ENCODE data around the gene NPFFR2. TPM values are rescaled to one million over a fixed set of nuclear protein-coding genes. Genes with fewer than 3 reads are reported as not detected.
"Not testable (repeated sequence)": the region's sequence is repeated elsewhere in the genome, so short reads cannot be mapped to it uniquely, and the experiment has no call there.

NPFFR2 gene
- 0.22 TPM in 1 of 2 replicates, not detected in the other for polyA plus RNA-seq (2014; cell fraction: cytosol; rRNA removed)
- 0.39 TPM in 1 of 2 replicates, not detected in the other for polyA plus RNA-seq (2014; cell fraction: nucleus; rRNA removed)

DNA sequence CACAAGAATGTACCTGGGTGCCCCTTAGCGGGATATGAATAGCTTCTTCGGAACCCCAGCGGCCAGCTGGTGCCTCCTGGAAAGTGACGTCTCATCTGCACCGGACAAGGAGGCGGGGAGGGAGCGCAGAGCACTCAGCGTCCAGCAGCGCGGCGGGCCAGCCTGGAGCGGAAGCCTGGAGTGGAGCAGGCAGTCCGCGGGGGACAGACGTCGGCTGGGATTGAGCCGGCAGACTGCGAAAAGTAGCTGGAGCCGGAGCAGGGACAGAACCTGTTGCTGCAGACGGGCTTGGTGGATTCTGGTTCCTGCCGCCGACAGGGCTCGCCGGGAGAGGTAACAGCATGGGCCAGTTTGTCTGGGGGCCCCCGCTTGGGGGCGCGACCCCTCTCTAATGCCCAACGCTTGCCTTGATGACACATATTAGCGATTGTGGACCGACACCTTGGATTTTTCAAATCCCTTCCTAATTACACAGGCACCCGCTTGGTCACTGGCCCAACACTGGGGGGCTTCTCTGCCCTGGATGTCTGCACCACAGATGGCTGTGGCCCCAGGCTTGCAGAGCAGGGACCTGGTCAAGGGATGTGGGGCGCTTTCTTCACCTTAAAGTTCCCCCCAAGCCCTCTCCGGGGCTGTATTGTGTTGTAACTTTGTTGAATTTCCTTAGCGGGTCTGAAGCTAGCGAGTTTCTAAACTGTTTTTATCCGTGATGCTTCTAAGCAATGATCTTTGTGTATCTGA, at the start of gene NPFFR2:
Gene NPFFR2 (plus strand): TSS at position 133 of the 741 bp plus-strand sequence. CDS start 96,592 bp downstream, outside the sequence.
- no peak for DNase-seq (ENCODE audit: low spot score)

DNA sequence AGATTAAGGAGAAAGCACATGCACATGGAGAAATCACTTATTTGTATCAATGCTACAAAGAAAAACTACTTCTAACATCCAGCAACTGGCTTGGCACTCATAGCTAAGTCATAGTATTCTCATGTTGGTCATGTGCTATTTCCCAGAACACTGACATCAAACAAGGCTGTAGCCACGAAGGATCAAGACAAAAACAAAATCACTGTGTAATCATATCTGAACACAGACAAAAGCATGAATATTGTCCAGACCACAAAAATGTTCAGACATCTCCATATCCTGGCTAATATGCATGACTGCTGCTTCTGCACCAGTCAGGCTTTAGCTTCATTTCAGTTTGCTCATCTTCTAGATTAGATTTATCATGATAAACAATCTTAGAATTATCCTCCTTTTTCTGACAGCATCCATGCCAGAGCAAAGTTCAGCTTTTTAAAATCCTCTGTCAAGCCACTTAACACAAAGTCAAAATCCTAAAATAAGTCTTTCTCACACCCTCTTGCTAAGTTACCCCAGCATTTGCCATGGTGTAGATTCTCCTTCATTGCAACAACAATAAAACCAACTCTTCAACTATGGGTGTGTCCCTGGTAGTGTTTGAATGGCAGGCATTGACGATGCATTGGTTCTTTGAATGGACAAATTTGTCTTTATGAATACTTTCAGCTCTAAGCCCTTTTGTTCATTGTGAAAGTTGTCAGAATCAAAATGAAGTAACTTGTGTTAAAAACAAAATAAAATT, 39.1 kb upstream of the NPFFR2 start:
- DNase-seq (ENCODE audit: low spot score): no peak

DNA sequence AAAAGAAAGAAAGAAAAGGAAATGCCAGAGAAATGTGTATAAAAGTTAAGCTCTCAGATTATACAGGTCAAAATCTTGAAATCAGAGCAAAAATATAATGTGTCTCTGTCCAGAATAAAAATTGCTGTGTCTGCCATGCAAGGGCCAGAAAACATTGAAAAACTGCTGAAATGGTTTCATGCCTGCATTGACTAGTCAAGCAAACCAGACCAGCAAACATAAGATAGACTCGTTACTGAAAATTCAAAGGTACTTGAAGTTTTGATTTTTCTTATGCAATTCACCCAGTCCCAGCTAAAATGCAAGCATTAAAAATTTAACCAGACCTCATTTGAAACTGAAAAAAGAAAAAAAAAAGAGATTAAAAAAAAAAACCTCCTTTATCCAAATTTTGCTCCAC, 37.2 kb upstream of the NPFFR2 start:
- DNase-seq (ENCODE audit: low spot score): no peak

DNA sequence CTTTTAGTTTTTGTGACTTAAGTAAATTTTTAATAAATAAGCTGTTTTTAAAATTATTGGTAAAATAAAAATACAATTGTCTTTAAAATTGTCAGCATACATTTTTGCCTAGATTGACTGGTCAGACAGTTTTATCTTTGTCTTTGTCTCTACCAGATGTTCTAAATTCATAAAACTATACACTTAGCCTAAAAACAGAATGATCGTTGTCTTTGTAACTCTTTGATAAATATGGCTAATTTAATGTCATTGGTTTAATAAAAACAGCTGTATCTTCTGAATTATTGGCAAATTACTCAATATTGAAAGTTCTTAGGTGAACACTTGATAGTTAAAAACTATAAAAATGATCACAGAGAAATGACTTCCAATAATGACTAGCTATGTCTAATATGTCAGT, 36.5 kb upstream of the NPFFR2 start:
- no peak for DNase-seq (ENCODE audit: low spot score)

DNA sequence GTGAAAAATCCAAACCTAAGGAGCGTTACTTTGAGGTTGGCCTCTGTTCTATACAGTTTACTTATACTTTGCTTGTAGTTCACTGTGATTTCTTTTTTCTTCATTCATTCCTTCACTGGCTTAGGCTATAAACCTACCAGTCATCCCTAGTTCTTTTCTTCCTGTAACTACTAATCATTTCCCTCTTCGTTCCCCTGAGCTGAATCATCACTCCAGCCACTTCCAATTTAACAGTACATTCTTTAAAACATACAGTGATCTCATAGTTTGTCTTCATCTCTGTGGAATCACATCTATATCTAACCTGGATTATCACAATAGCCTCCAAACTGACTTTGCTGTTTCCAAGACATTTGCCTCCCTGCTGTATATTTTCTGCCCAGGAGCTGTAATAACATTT, 25.2 kb upstream of the NPFFR2 start:
- DNase-seq (ENCODE audit: low spot score): no peak

- no peak for DNase-seq (ENCODE audit: low spot score)
These were observed 19.9 kb upstream of the NPFFR2 start for GRCh38 chr4:72011906-72012305.

GRCh38 chr4:72016011-72016410, 15.8 kb upstream of the NPFFR2 start:
- DNase-seq (ENCODE audit: low spot score): no peak

DNA sequence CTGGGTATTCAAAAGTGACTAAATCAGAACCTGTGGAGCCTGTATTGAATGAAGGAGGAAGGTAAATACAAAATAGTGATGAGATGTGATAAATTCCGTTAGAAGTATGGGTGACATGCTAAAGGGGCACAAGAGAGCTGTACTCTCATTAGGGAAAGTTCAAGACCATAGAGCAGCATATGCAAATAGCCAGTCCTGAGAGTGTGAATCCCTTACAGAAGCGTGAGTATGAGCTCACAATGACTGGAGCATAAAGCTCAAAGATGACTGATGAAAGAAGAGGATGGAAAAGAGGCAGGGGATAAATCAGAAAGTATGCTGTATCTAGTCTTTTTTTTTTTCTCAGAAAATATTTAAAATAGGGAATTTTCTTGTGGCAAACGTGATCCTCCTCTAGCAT, 12.1 kb upstream of the NPFFR2 start:
- DNase-seq (ENCODE audit: low spot score): no peak

DNA sequence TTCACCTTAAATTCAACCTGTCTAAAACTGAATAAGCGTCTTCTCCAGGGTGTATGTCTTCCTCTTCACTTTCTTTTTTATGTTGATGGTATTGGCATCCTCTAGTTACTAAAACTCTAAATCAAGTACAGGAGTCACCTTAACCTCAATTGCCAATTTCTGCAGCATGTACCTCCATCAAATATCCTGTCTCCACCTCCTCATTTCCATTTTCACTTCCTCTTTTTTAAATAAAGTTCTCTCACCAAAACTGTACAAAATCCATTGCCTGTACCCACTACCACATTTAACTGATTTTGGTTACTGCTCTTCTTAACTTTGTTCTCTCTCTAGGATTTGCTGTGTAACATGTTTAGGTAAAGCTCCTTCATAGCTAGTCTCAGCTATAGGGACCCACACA, 9.2 kb upstream of the NPFFR2 start:
- no peak for DNase-seq (ENCODE audit: low spot score)

DNA sequence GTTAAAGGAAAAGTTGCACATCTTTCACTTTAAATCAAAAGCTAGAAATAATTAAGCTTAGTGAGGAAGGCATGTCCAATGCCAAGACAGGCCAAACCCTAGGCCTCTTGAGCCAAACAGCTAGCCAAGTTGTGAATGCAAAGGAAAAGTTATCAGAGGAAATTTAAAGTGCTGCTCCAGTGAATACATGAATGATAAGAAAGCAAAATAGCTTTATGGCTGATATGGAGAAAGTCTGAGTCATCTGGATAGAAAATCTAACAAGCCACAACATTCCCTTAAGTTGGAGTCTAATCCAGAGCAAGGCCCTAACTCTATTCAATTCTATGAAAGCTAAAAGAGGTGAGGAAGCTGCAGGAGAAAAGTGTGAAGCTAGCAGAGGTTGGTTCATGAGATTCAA, 23.8 kb downstream of the NPFFR2 start:
- no peak for DNase-seq (ENCODE audit: low spot score)

GRCh38 chr4:72063726-72064125, 31.9 kb downstream of the NPFFR2 start:
- no peak for DNase-seq (ENCODE audit: low spot score)

GRCh38 chr4:72067051-72067450, 35.3 kb downstream of the NPFFR2 start:
- DNase-seq (ENCODE audit: low spot score): no peak

GRCh38 chr4:72073816-72074215, 42.0 kb downstream of the NPFFR2 start:
- no peak for DNase-seq (ENCODE audit: low spot score)

DNA sequence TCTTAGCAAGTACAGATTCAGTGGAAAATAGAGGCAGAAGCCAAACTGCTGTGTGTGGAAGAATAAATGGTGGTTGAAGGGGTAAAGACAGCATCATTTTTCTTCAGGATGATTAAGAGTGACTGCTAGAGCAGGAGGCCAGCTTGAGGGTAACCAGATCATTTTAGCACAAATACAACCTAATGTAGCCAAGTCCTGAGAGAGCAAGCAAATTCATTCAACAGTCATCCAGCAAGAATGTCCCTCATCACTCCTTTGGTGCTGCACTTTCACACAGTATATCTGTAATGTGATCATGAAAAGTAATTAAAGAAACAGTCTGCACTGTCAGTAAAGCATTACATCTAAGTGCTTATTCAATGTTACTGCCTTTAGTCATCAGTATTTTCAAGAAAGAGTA, 44.8 kb downstream of the NPFFR2 start:
- no peak for DNase-seq (ENCODE audit: low spot score)

DNA sequence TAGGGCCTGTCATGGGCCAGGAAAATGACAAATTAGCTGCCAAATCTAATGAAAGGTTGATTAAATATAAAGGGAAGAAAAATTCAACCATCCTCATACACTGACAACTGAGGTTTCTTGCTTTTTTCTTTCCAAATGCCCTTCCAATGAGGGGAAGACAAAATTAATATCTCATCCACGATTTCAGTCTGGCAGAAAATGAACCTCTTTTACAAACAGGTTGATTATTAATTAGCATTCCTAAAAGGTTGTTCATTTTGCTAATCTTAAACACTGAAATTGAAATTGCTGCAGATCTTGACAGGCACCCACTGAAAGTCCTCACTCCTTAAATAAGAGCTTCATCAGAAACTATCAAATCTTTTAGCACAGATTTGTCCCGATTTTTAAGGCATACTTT, 45.5 kb downstream of the NPFFR2 start:
- no peak for DNase-seq (ENCODE audit: low spot score)

DNA sequence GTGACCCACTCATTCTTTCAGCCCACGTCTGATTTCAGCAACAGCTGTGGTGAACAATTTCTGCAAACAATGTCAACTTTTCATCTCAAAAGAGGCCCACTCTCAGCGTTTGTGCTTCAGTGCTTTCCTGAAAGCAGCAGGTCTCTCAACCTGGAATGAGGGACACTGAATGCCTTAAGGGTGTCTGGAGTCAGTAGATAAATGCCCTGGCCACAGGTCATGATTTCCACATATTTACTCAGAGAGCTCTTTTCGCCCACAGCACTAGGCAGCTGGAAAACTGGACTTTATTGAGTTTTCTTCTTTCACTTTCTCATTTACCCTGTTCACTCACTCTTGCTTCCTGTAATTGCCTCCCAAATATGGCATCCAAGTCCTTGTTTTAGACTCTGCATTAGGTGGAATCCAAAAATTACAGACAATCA, 52.8 kb downstream of the NPFFR2 start:
- no peak for DNase-seq (ENCODE audit: low spot score)

DNA sequence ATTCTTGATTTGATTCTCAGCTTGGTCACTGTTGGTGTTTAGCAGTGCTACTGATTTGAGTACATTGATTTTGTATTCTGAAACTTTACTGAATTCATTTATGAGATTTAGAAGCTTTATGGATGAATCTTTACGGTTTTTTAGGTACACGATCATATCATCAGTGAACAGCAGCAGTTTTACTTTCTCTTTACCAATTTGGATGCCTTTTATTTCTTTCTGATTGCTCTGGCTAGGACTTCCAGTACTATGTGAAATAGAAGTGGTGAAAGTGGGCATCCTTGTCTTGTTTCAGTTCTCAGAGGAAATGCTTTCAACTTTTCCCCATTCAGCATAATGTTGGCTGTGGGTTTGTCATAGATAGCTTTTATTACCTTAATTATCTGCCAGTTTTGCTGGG, 58.8 kb downstream of the NPFFR2 start:
- not testable (repeated sequence) for DNase-seq (ENCODE audit: low spot score)

DNA sequence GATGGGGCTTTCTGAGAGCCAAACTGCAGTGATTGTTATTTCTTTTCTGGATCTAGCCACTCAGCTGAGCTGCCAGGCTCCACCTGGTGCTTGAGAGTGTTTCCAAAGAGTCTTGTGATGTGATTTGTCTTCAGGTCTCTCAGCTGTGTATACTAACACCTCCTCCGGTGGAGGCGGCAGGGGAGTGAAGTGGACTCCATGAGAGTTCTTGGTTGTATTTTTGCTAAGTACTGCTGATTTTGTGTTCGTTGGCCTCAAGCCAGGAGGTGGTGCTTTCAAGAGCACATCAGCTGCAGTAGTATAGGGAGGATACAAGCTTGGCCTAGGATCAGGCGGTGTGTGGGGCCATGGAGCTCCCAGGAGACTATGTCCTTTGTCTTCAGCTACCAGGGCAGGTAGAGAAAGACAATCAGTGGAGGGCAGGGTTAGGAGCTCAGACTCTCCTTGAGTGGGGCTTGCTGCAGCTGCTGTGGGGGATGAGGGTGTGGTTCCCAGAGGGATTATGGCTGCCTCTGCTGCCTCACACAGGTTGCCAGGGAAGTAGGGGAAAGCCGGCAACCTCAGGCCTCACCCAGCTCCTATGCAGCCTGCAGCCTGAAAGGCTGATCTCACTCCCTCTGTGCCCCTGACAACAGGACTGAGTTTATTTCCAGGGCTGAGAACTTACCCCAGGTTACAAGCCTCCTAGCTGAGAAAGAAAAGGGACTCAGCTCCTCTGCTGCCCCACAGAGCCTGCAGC, 62.4 kb downstream of the NPFFR2 start:
- no peak for DNase-seq (ENCODE audit: low spot score)

DNA sequence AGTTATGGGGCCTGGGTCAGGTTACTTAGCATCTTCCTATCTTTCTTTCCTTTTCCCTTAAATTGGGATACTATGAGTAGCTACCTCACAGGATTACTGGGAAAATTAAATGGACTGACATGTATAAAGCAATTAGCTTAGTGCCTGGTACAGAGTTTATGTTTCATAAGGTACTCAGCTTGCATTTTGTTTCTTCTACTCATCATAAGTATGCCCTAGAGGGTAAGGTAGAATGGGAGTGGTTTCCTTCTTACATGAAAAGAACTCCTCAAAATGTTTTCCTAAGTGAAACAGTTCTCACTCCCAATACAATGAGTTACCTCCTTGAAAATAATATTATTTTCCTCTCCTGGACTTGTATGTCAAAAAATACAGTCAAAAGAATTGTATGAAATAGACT, 75.7 kb downstream of the NPFFR2 start:
- no peak for DNase-seq (ENCODE audit: low spot score)

DNA sequence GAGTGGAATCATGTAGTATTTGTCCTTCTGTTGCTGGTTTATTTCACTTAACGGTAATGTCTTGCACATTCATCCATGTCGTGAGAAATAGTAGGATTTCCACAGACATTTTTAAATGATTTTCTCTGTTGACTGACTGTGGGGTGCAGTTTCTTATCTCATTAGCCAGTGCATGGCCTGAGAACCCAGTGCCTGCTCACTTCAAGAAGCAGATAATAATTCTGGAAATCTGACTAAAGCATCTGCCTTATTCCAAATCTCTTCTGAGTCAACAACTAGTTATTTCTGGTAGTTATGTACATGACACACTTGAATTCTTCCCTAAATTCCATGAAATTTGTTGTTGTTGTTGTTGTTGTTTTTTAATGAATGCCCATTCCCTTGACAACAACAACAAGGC, 77.6 kb downstream of the NPFFR2 start:
- no peak for DNase-seq (ENCODE audit: low spot score)

GRCh38 chr4:72109959-72110497, 78.2 kb downstream of the NPFFR2 start:
- DNase-seq (ENCODE audit: low spot score): no peak

DNA sequence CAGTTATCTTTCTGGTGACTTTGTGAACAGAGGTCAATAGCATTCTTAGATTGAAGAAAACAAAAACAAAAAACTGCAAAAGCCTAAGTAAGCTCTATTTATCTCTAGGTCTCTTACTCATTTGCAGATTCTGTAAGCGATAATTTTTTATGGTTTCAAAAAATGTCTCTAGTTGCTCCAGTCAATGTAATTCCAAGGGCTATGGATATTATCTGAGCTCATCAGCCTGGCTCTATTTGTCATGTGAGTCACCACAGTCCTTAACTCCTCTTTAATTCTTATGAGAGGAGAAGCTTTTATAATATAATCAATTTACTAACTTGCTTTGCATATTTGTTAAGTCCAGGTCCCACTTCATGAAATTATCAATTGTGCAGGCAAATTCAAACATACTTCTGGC, 79.1 kb downstream of the NPFFR2 start:
- no peak for DNase-seq (ENCODE audit: low spot score)

Measured in SK-N-DZ (cell line).